Adrenal gland (tissue), 12 donors: ENCODE data around the gene BCL2A1. TPM values are rescaled to one million over a fixed set of nuclear protein-coding genes. Genes with fewer than 3 reads are reported as not detected.

Source experiments
- DNase-seq, 7 donors: peaks; one replicate each; pipeline ENCODE4 v3.0.0-alpha.2; 2019 to 2020
- H3K27ac ChIP-seq, 5 donors: fragments of 200-600 bp; sonication (generic) in 4 of 5; 1 replicate in 3 of 5; 2 replicates in 2 of 5; pipeline versions ENCODE4 v1.5.1 to v1.8.0; 2016 to 2020; ENCODE audit warnings: mild to moderate bottlenecking in 1 of 5
- H3K27me3 ChIP-seq: fragments of 200-600 bp; 2 replicates; pipeline ENCODE4 v1.8.0; 2021
- H3K36me3 ChIP-seq, 2 donors: fragments of 200-600 bp; replicated peaks in 1 of 2; 1 replicate in 1 of 2; 2 replicates in 1 of 2; pipeline versions ENCODE4 v1.5.1 to v1.8.0; 2018 to 2022
- H3K4me1 ChIP-seq, 2 donors: fragments of 200-600 bp; replicated peaks in 1 of 2; 1 replicate in 1 of 2; 2 replicates in 1 of 2; pipeline versions ENCODE4 v1.5.1 to v1.8.0; 2018 to 2021
- H3K4me3 ChIP-seq, 4 donors: fragments of 200-600 bp; sonication (generic) in 3 of 4; one replicate each; pipeline ENCODE4 v1.5.1; 2016 to 2018
- H3K9me3 ChIP-seq, 3 donors: fragments of 200-600 bp; sonication (generic) in 1 of 3; replicated peaks in 1 of 3; 1 replicate in 2 of 3; 2 replicates in 1 of 3; pipeline versions ENCODE4 v1.5.1 to v1.8.0; 2016 to 2021
- CTCF ChIP-seq, 6 experiments: fragments of 450-650 bp in 4 of 6; fragments of 200-600 bp in 2 of 6; sonication (generic) in 1 of 6; IDR thresholded peaks; 1 replicate in 5 of 6; 2 replicates in 1 of 6; pipeline versions ENCODE4 v1.5.1 to v1.8.0; 2016 to 2021; ENCODE audit warnings: antibody characterized with exemption in 6 of 6, mild to moderate bottlenecking in 2 of 6, moderate library complexity in 1 of 6
- intact Hi-C, 2 donors: fragments of 100-400 bp; cut with DNase I; formaldehyde crosslinking; loops; one replicate each; pipeline versions ENCODE4 v1.14.1 to v1.15.0; 2022 to 2023
- polyA plus RNA-seq, 3 donors: library from polyadenylated mRNA; stranded (reverse); fragments of 200-250 nt in 2 of 3; fragments of 350-450 nt in 1 of 3; fragmentation: Illumina TruSeq in 1 of 3; extraction: RNeasy Lipid Tissue Mini Kit (QIAGEN cat#74804) in 1 of 3; gene quantifications; one replicate each; pipeline ENCODE4 v1.2.3, GENCODE V29; 2013 to 2014
- total RNA-seq, 9 donors: library from RNA; depleted of rRNA in 4 of 9; stranded (reverse); fragments of >200 nt in 4 of 9; fragments of 120-200 nt in 1 of 9; fragmentation: NEBNext Ultra II Directional in 1 of 9; extraction: Animal tissue kit (Norgen Biotek cat#: 25700) in 1 of 9; gene quantifications; one replicate each; pipeline versions ENCODE4 v1.1.0 to v1.2.4, GENCODE V29; 2013 to 2023
- donor health status: healthy with polysubstance abuse.
- donor health status: Bipolar disorder and iron deficiency.
- donor health status: DM: yes; HTN: yes; CAD: no.
- donor health status: DM: no; HTN: no; CAD: no.
- donor health status: DM: no; HTN: no; CAD: no.
- donor health status: DM: yes; HTN: yes; CAD: no.

The BCL2A1 gene
- total and polyA plus RNA-seq, 12 donors = 0.56 to 19.1 (median 1.4) TPM; not detected in 1

GRCh38 chr15:79914728-79915127, 56.3 kb downstream of the BCL2A1 start:
- peaks cover 0 to 31% (median 13%) of the 10 kb centered on the region in 3 donors for H3K9me3 ChIP-seq
- H3K4me3 ChIP-seq = no peak overlapping the region
- no peaks in the 10 kb centered on the region for H3K4me1 ChIP-seq
- no peak overlapping the region for H3K27ac ChIP-seq
- TF ChIP-seq CTCF (IDR thresholded peaks at IDR 0.05) = no peak
- no peak for DNase-seq
- no peaks in the 10 kb centered on the region for H3K36me3 ChIP-seq
- intact Hi-C loops = no loop called here
- no peaks in the 10 kb centered on the region for H3K27me3 ChIP-seq

Other genes starting within 250 kb of the BCL2A1 start
- 10 to 100 TPM in 8 of 9 donors, 1 to 10 TPM in 1; 8.7 to 59.3 (median 24.7) TPM for gene MTHFS, start 74.2 kb downstream of the BCL2A1 start, total RNA-seq
- 10 to 100 TPM; 25.8 to 63.6 (median 53.6) TPM for gene MTHFS, start 74.2 kb downstream of the BCL2A1 start, polyA plus RNA-seq
- gene ZFAND6, start 88.5 kb upstream of the BCL2A1 start, total RNA-seq = 100 to 1,000 TPM in 6 of 9 donors, 10 to 100 TPM in 3; 75.4 to 197 (median 109) TPM
- 100 to 1,000 TPM in 1 of 3 donors, 10 to 100 TPM in 2; 46.5 to 125 (median 48.6) TPM for gene ZFAND6, start 88.5 kb upstream of the BCL2A1 start, polyA plus RNA-seq
- 100 to 1,000 TPM in 5 of 9 donors, 10 to 100 TPM in 4; 56.9 to 157 (median 102) TPM for gene FAH, start 181.8 kb upstream of the BCL2A1 start, total RNA-seq
- 100 to 1,000 TPM in 2 of 3 donors, 10 to 100 TPM in 1; 69.2 to 154 (median 109) TPM for gene FAH, start 181.8 kb upstream of the BCL2A1 start, polyA plus RNA-seq